Measurements from ENCODE around the gene OR2B6.

Gene OR2B6

DNA sequence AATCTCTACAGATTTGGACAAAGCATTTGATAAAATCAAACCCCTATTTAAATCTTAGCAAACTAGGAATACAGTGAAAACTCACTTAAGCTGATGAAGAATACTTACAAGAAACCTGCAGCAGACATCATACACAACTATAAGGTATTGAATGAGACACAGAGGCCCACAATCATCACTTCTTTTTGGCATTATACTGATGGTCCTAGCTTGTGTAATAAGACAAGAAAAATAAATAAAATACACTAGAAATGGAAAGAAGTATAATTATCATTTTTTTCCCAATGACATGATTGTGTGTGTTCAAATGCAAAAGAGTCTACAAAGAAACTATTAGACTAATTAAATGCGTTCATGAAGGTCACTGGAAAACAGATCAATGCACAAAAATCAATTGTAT is 8.8 kb upstream of the OR2B6 start:
- no peak overlapping the region for H3K4me3 ChIP-seq (replicated peaks; ENCODE audit: insufficient read depth, low read length)
- no peak overlapping the region for H3K27ac ChIP-seq (replicated peaks)
- DNase-seq (ENCODE audit: low read depth in 1 of 2, low spot score in 1 of 2): no peak
- TF ChIP-seq, protein P1, sequence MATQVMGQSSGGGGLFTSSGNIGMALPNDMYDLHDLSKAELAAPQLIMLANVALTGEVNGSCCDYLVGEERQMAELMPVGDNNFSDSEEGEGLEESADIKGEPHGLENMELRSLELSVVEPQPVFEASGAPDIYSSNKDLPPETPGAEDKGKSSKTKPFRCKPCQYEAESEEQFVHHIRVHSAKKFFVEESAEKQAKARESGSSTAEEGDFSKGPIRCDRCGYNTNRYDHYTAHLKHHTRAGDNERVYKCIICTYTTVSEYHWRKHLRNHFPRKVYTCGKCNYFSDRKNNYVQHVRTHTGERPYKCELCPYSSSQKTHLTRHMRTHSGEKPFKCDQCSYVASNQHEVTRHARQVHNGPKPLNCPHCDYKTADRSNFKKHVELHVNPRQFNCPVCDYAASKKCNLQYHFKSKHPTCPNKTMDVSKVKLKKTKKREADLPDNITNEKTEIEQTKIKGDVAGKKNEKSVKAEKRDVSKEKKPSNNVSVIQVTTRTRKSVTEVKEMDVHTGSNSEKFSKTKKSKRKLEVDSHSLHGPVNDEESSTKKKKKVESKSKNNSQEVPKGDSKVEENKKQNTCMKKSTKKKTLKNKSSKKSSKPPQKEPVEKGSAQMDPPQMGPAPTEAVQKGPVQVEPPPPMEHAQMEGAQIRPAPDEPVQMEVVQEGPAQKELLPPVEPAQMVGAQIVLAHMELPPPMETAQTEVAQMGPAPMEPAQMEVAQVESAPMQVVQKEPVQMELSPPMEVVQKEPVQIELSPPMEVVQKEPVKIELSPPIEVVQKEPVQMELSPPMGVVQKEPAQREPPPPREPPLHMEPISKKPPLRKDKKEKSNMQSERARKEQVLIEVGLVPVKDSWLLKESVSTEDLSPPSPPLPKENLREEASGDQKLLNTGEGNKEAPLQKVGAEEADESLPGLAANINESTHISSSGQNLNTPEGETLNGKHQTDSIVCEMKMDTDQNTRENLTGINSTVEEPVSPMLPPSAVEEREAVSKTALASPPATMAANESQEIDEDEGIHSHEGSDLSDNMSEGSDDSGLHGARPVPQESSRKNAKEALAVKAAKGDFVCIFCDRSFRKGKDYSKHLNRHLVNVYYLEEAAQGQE (IDR thresholded peaks at IDR 0.05; ENCODE audit: insufficient replicate concordance, low read depth): no peak
- TF ChIP-seq GABPA (IDR thresholded peaks at IDR 0.05; ENCODE audit: low read depth) (no peak), POLR2AphosphoS5 (IDR thresholded peaks at IDR 0.05; ENCODE audit: low read depth) (no peak), SPI1 (IDR thresholded peaks at IDR 0.05; ENCODE audit: borderline replicate concordance, low read depth) (no peak)
- TF ChIP-seq, protein P2, sequence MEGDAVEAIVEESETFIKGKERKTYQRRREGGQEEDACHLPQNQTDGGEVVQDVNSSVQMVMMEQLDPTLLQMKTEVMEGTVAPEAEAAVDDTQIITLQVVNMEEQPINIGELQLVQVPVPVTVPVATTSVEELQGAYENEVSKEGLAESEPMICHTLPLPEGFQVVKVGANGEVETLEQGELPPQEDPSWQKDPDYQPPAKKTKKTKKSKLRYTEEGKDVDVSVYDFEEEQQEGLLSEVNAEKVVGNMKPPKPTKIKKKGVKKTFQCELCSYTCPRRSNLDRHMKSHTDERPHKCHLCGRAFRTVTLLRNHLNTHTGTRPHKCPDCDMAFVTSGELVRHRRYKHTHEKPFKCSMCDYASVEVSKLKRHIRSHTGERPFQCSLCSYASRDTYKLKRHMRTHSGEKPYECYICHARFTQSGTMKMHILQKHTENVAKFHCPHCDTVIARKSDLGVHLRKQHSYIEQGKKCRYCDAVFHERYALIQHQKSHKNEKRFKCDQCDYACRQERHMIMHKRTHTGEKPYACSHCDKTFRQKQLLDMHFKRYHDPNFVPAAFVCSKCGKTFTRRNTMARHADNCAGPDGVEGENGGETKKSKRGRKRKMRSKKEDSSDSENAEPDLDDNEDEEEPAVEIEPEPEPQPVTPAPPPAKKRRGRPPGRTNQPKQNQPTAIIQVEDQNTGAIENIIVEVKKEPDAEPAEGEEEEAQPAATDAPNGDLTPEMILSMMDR (IDR thresholded peaks at IDR 0.05; ENCODE audit: insufficient read depth, low read length): no peak
- H3K27me3 ChIP-seq (ENCODE audit: insufficient read depth, poor library complexity, severe bottlenecking): peaks cover 3% of the 10 kb centered on the region

DNA sequence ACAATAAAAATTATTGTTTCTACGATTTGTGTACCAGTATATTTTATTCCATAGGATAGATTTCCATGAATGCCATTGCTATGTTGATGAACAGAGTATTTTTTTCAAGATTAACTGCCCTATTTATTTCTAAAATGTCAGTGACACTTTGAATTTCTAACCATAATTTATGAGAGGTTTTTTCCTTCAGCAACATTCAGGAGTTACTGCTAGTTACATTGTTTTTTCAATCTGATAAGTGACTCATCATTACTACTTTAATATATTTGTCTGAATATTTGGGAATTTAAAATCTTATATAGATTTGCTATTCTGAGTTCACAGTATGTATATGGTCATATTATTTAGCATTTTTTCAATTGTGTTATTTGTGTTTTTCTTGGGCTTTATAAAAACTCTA is 6.0 kb upstream of the OR2B6 start:
- TF ChIP-seq SPI1 (IDR thresholded peaks at IDR 0.05; ENCODE audit: borderline replicate concordance, low read depth): no peak
- no peak for TF ChIP-seq GABPA (IDR thresholded peaks at IDR 0.05; ENCODE audit: low read depth)
- TF ChIP-seq POLR2AphosphoS5 (IDR thresholded peaks at IDR 0.05; ENCODE audit: low read depth): no peak
- TF ChIP-seq, protein P1 (IDR thresholded peaks at IDR 0.05; ENCODE audit: insufficient replicate concordance, low read depth): no peak
- TF ChIP-seq, protein P2 (IDR thresholded peaks at IDR 0.05; ENCODE audit: insufficient read depth, low read length): no peak
- Histone ChIP-seq H3K4me3 (replicated peaks; ENCODE audit: insufficient read depth, low read length) (no peak overlapping the region), H3K27me3 (ENCODE audit: insufficient read depth, poor library complexity, severe bottlenecking) (peaks cover 3% of the 10 kb centered on the region), H3K27ac (replicated peaks) (no peak overlapping the region)
- DNase-seq (ENCODE audit: low read depth in 1 of 2, low spot score in 1 of 2): no peak

DNA sequence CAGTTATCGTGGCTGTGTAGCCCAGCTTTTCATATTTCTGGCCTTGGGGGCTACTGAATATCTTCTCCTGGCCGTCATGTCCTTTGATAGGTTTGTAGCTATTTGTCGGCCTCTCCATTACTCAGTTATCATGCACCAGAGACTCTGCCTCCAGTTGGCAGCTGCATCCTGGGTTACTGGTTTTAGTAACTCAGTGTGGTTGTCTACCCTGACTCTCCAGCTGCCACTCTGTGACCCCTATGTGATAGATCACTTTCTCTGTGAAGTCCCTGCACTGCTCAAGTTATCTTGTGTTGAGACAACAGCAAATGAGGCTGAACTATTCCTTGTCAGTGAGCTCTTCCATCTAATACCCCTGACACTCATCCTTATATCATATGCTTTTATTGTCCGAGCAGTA is 475 bp downstream of the OR2B6 start:
- DNase-seq (ENCODE audit: low read depth in 1 of 2, low spot score in 1 of 2): no peak
- Histone ChIP-seq H3K27me3 (ENCODE audit: insufficient read depth, poor library complexity, severe bottlenecking) (no peaks in the 10 kb centered on the region), H3K27ac (replicated peaks) (no peak overlapping the region), H3K4me3 (replicated peaks; ENCODE audit: insufficient read depth, low read length) (no peak overlapping the region)
- TF ChIP-seq, protein P1 (IDR thresholded peaks at IDR 0.05; ENCODE audit: insufficient replicate concordance, low read depth): no peak
- no peak for TF ChIP-seq POLR2AphosphoS5 (IDR thresholded peaks at IDR 0.05; ENCODE audit: low read depth)
- no peak for TF ChIP-seq SPI1 (IDR thresholded peaks at IDR 0.05; ENCODE audit: borderline replicate concordance, low read depth)
- no peak for TF ChIP-seq GABPA (IDR thresholded peaks at IDR 0.05; ENCODE audit: low read depth)
- TF ChIP-seq, protein P2 (IDR thresholded peaks at IDR 0.05; ENCODE audit: insufficient read depth, low read length): no peak

Data from HL-60 (cell line).